NCI-H1105 treated with DMSO at 0.1 percent for 48 hours (cell line): Measurements from ENCODE around the gene NFAT5.
"Not testable (repeated sequence)": the region's sequence is repeated elsewhere in the genome, so short reads cannot be mapped to it uniquely, and the experiment has no call there.

ENCODE experiments used
- DNase-seq: peaks from one replicate; lab custom pipeline; 2025; lab: John Stamatoyannopoulos, UW

The NFAT5 gene

DNA sequence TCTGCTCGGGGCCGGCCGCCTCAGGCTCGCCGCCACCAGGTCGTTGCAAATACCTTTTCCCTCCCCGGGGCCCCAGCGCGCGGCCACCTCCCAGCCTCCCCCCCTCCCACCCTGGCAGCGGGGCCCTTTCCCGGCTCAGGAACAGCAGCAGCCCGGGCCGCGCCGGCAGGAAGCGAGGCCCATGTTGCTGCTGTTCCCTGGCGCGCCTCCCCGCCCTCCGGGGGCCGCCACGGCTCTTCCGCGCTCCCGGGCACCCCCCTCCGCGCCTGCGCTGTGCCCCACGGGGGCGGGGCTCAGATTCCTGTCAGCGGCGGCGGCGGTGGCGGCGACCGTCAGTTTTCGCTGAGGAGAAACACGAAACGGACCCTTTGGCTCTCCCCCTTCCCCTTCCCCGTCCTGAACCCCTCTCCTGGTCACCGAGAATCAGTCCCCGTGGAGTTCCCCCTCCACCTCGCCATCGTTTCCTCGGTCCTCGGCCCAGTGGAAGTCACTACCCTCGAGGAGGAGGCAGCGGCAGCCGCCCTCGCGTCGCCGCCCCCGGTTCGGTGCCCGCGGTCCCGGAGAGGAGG is at the start of gene NFAT5:
Gene NFAT5 (plus strand): TSS at position 296 of the 569 bp plus-strand sequence. CDS start 336 bp downstream, outside the sequence.
- peak; percentile 48 for DNase-seq

- DNase-seq = not testable (repeated sequence)
Observed at GRCh38 chr16:69517914-69518313, 47.9 kb upstream of the NFAT5 start.

DNA sequence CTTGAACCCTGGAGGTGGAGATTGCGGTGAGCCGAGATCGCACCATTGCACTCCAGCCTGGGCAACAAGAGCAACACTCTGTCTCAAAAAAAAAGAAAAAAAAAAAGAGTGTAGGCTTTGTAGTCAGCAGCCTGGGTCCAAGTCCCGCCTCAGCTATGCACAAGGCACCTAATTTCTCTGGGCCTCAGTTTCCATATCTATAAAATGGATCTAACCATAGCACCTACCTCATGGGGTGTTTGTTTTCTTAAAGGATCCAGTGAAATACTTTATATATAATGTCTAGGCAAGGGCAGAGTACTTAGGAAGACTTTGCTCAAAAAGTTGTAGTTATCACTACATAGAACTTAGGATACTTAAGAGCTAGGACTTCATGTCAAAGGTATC is 45.4 kb upstream of the NFAT5 start:
- DNase-seq = no peak

GRCh38 chr16:69520800-69521602 is 44.8 kb upstream of the NFAT5 start:
- no peak for DNase-seq

GRCh38 chr16:69522041-69522578 is 43.7 kb upstream of the NFAT5 start:
- DNase-seq = no peak

- DNase-seq = no peak
Observed at GRCh38 chr16:69522732-69523404, 42.9 kb upstream of the NFAT5 start.

DNA sequence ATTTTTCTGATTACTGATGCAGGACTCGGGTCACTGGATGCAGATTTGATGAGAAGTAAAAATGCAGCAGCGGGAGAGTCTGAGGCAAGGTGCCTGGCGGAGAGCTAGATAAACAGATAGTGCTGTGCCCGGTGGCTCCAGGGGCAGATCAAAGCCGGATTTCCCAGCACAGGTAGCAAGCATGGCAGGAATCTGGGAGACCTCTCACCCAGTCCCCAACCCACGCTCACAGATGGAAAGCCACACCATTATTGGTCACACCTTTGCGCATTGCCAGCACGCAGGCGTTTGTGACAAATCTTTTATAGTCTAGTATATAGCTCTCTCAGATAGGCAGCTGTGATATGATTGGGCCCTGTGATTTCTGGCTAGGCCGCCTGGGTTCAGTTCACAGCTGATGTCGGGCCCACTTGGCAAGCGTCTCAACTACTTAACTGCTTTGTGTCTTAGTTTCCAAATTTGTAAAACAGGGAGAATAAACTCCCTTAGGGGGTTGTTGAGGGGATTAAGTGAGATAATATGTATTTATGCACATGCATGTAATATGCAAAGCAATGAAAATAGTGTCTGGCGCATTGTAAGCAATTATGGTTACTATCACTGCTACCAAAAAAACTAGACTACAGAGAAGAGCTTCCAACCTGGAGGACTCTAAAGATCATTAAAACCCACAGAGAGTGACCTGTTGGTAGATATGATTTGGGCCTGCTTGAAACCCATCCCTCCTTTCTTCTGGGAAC is 42.0 kb upstream of the NFAT5 start:
- DNase-seq = no peak

- no peak for DNase-seq
Observed at GRCh38 chr16:69526831-69527655, 38.7 kb upstream of the NFAT5 start.

DNA sequence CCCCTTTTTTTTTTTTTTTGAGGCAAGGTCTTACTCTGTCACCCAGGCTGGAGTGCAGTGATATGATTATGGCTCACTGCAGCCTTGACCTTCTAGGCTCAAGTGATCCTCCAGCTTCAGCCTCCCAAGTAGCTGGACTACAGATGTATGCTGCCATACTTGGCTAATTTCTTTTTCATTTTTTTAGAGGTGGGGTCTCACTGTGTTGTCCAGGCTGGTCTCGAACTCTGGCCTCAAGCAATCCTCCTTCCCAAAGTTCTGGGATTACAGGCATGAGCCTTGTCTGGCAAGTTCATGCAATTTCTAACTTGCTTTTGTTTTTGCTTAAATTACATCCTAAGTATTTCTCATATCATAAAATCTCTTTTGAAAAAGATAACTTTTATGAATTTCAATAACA is 33.8 kb upstream of the NFAT5 start:
- DNase-seq = no peak

GRCh38 chr16:69532641-69533455 is 32.9 kb upstream of the NFAT5 start:
- DNase-seq = no peak

DNA sequence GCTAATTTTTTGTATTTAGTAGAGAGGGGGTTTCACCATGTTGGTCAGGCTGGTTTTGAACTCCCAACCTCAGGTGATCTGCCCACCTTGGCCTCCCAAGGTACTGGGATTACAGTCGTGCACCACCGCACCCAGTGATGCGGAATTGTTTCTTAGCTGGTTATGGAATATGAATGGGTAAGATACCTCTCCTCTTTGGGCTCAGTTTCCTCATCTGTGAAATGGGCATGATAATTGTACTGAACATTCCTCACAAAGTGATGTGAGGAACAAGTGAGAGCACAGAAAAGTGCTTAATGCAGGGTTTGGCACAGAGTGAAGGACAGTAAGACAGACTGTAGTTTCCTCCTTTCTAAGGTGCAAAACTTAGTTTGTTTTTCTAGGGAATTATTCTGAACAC is 31.0 kb upstream of the NFAT5 start:
- DNase-seq = no peak

GRCh38 chr16:69535123-69536050 is 30.4 kb upstream of the NFAT5 start:
- no peak for DNase-seq

DNA sequence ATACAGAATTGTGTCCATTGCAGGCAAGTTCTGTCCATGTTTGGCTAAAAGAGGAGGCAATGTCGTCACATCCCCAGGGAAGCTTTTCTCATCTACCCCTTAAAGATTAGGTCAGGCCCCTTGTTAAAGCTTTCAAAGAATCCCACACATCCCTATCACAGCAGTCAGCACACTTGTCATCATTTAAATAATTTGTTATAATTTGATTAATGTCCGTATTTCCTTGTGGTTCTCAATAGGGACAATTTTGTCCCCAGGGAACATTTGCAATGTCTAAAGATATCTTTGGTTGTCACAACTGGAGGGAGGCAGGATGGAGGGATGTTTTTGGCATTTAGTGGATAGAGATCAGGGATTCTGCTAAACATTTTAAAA is 28.1 kb upstream of the NFAT5 start:
- DNase-seq = no peak

DNA sequence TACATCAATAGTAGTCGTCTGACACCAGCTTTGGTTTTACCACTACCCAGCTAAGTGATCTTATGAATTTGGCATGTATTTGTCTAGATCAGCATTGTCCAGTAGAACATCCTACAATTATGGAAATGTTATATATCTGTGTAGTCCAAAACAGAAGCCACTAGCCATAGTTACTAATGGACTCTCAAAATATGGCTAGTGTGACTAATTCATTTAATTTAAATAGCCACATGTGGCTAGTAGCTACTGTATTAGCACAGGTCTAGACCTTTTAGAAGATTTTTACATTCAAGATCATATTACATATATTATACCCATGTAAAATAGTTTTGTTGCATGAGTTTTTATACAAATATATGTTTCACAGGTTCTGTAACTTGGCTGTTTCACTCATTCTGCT is 27.0 kb upstream of the NFAT5 start:
- DNase-seq = no peak

GRCh38 chr16:69542974-69543373 is 22.8 kb upstream of the NFAT5 start:
- no peak for DNase-seq

GRCh38 chr16:69544088-69544487 is 21.7 kb upstream of the NFAT5 start:
- DNase-seq = no peak

GRCh38 chr16:69546663-69547062 is 19.1 kb upstream of the NFAT5 start:
- not testable (repeated sequence) for DNase-seq

DNA sequence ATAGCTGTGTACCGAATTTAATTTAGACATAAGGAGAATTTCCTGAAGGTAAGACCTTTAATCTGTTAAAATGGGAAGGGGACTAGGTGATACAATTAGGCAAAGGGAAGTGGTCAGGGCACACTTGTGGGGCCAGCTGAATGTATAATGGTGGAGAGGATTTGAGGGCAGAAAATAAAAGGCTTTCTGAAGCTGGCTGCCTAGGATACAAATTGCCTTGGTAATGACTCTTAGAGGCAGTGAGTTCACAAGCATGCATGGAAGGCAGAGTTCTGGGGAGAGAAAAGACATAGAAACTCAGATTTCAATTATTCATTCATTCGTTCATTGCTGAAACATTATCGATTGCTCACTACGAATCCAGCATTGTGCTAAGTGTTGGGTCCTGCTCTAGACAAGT is 12.4 kb upstream of the NFAT5 start:
- no peak for DNase-seq

DNA sequence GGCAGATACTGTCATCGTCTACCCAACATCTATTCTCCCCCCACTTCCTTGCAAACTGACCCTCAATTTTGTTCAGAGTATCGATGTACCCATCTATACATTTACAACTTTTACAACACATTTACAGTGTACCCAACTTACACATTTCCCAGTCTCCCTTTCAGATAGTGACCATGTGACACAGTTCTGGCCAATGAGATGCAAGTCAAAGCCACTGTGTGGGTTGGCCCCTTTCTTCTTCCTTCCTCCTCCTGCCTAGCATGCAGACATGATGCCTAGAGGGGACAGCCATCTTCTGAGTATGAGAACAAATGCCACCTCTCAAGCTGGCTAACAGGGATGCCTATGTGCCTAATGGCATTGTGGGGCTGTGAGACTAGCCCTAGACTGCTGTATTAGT is 11.3 kb upstream of the NFAT5 start:
- DNase-seq = no peak
